Fibroblast of the aortic adventitia (primary cell): ENCODE measurements around the gene NRG2. TPM values are rescaled to one million over a fixed set of nuclear protein-coding genes. Genes with fewer than 3 reads are reported as not detected.

Source experiments
- DNase-seq: peaks from one replicate; pipeline ENCODE4 v3.0.0-alpha.2; 2010; ENCODE audit warnings: low read depth
- H3K4me3 ChIP-seq: 2 replicates; pipeline ENCODE4 v1.5.1; 2011; ENCODE audit warnings: low read depth, mild to moderate bottlenecking, control low read depth, low read length, moderate library complexity
- small RNA-seq: library from RNA; depleted of rRNA; stranded (forward); fragments of <200 nt; gene quantifications from one replicate; pipeline ENCODE3, GENCODE V24; 2012
- total RNA-seq: library from RNA; depleted of rRNA; stranded (reverse); fragments of >200 nt; gene quantifications from 2 replicates; pipeline ENCODE4 v1.2.3, GENCODE V29; 2012; ENCODE audit warnings: low replicate concordance
- TF ChIP-seq, protein P1 (sequence below): IDR thresholded peaks from 2 replicates; pipeline ENCODE4 v1.5.1; 2011; ENCODE audit warnings: mild to moderate bottlenecking, low read length, control low read depth, inconsistent platforms; ENCODE audit not compliant: insufficient read depth

The NRG2 gene
- total RNA-seq, 1 donor, result 0.36 TPM

DNA sequence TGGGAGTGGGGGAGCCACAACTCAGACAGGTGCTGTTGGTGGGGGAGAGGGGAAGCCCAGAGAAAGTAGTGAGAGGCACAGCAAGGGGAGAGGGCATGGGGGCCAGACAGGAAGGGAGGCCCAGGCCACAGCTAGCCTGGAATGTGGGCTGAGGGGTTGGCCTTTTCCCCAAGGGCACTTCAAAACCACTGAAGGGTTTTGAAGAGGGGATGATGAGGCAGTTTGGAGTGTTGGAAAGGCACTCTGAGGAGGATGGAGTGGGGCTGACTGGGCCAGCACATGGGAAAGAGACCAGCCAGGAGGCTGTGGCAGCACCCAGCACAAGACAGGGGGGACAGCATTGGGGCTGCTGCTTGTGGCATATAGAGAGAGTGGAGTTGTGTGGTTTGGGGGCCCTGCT, 243.7 kb downstream of the NRG2 start:
- TF ChIP-seq, protein P1, sequence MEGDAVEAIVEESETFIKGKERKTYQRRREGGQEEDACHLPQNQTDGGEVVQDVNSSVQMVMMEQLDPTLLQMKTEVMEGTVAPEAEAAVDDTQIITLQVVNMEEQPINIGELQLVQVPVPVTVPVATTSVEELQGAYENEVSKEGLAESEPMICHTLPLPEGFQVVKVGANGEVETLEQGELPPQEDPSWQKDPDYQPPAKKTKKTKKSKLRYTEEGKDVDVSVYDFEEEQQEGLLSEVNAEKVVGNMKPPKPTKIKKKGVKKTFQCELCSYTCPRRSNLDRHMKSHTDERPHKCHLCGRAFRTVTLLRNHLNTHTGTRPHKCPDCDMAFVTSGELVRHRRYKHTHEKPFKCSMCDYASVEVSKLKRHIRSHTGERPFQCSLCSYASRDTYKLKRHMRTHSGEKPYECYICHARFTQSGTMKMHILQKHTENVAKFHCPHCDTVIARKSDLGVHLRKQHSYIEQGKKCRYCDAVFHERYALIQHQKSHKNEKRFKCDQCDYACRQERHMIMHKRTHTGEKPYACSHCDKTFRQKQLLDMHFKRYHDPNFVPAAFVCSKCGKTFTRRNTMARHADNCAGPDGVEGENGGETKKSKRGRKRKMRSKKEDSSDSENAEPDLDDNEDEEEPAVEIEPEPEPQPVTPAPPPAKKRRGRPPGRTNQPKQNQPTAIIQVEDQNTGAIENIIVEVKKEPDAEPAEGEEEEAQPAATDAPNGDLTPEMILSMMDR, result no peak
- no peak overlapping the region for H3K4me3 ChIP-seq
- DNase-seq, result no peak

DNA sequence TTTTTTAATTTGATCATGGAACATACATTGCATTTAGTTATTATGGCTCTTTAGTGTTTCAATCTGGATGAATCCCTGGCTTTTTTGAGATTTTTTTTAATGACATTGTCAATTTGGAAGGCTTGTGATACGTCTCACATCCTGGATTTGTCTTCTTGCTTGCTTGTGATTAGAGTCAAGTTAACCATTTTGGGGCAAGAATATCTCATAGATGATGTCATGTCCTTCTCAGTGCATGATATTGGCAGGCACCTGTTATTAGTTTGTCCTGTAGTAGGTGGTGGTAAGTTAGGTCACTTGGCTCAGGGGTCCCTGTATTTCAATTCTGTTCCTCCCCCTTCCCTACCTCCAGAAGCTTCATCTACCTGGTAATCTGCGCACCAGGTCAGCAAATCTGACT, 244.2 kb downstream of the NRG2 start:
- no peak overlapping the region for H3K4me3 ChIP-seq
- DNase-seq, result no peak
- TF ChIP-seq, protein P1, result no peak

DNA sequence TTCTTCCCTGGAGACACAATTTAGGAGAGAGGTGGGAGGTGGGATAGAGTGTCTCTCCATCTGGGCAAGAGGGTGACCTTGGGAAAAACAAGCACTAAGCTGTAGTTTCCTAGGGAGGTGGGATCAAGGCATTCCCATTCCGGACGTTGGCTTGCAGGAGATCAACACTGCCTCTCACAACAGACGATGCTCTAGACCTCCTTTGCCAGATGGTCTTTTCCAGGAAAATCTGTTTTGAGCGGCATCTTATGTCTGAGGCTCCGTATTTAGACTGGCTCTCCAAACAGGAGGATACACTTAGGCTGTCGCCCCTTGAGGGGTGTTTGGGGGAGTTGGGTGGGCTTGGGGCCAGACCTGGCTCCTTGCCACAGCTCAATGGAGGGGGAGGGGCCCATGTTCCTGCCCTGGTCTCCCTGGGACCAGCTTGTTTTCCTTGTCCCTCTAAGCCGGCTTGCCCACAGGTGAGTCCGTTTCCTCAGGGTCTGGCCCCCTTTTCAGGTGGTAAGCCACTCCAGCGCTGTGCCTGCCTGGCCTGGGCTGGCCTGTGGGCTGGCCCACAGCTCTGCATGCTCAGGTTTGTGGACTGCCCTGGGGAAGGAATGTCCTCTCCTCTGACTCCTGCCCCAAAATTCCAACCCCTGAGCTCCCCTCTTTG, 245.1 kb downstream of the NRG2 start:
- DNase-seq, result no peak
- TF ChIP-seq, protein P1, result no peak

DNA sequence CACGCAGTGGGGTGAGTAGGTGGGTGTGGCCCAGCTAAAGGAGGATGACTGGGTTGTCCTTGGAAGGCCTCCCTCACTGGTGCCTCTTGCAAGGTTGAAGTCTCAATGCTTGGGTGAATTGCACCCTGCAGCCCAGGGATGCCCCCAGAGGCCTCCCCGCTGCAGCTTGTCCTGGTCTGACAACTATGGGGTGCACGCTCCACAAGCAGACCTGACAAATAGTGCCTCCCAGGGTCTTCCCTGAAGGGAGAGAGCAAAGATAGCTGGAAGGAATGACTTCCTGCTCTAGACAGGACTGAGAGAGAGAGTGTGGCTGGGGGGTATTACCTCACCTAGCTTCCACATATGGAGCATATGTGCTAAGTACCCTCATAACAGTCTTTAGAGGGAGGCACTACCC, 245.8 kb downstream of the NRG2 start:
- DNase-seq, result no peak
- H3K4me3 ChIP-seq, result no peak overlapping the region
- TF ChIP-seq, protein P1, result no peak

More for the DNA sequence above, 245.1 kb downstream of the NRG2 start:
- no peak overlapping the region for H3K4me3 ChIP-seq

Small RNA genes lying within 50 kb of the gene (small RNA-seq; reads per million reads assigned to genes)
- gene RF00019, result not detected

Other genes with a start within 250 kb of the NRG2 start
- gene PSD2, start 247.5 kb downstream of the NRG2 start, total RNA-seq, result 0.08 TPM in 1 of 2 replicates, not detected in the other
- gene PURA, start 70.8 kb upstream of the NRG2 start, total RNA-seq, result 30.4 and 33.8 TPM in 2 replicates
- gene IGIP, start 82.6 kb upstream of the NRG2 start, total RNA-seq, result 7.8 and 13.7 TPM in 2 replicates
- gene CYSTM1, start 131.9 kb upstream of the NRG2 start, total RNA-seq, result 35.8 and 43.4 TPM in 2 replicates